AG09309 (cell line): ENCODE measurements around the gene CERCAM.

Experiments
- DNase-seq: peaks from one replicate; pipeline ENCODE4 v3.0.0-alpha.2; 2010; ENCODE audit warnings: low read depth
- H3K4me3 ChIP-seq: 2 replicates; pipeline ENCODE4 v1.5.1; 2011; ENCODE audit warnings: mild to moderate bottlenecking, low read depth, low read length, moderate library complexity; ENCODE audit not compliant: control insufficient read depth
- TF ChIP-seq, protein P1 (sequence below): IDR thresholded peaks from 2 replicates; pipeline ENCODE4 v1.5.1; 2011; ENCODE audit warnings: mild to moderate bottlenecking, low read depth, low read length, inconsistent platforms; ENCODE audit not compliant: insufficient read depth, control insufficient read depth; ENCODE audit errors: missing control alignments

CERCAM gene

DNA sequence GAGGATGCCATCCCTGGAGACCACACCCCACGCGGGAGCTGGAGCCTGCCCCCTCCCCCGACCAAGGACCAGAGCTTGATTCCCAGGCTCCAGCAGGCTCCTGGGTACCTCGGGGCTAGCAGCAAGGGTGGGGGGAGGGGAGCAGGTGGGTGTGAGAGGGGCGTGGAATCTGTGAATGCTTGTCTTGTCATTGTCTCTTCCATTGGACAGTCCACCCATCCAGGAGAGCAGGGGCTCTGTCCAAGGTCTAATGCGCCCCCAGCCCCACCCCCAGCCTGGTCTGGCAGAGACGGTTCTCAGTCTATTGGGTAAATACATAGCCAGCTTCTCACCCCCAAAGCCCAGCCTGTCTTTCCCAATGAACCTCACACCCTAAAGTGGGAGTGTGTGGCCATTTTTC, 26.7 kb upstream of the CERCAM start:
- no peak overlapping the region for H3K4me3 ChIP-seq
- DNase-seq = no peak
- TF ChIP-seq, protein P1, sequence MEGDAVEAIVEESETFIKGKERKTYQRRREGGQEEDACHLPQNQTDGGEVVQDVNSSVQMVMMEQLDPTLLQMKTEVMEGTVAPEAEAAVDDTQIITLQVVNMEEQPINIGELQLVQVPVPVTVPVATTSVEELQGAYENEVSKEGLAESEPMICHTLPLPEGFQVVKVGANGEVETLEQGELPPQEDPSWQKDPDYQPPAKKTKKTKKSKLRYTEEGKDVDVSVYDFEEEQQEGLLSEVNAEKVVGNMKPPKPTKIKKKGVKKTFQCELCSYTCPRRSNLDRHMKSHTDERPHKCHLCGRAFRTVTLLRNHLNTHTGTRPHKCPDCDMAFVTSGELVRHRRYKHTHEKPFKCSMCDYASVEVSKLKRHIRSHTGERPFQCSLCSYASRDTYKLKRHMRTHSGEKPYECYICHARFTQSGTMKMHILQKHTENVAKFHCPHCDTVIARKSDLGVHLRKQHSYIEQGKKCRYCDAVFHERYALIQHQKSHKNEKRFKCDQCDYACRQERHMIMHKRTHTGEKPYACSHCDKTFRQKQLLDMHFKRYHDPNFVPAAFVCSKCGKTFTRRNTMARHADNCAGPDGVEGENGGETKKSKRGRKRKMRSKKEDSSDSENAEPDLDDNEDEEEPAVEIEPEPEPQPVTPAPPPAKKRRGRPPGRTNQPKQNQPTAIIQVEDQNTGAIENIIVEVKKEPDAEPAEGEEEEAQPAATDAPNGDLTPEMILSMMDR = no peak

GRCh38 chr9:128394379-128395168, 26.1 kb upstream of the CERCAM start:
- no peak overlapping the region for H3K4me3 ChIP-seq
- no peak for DNase-seq
- TF ChIP-seq, protein P1 = no peak

DNA sequence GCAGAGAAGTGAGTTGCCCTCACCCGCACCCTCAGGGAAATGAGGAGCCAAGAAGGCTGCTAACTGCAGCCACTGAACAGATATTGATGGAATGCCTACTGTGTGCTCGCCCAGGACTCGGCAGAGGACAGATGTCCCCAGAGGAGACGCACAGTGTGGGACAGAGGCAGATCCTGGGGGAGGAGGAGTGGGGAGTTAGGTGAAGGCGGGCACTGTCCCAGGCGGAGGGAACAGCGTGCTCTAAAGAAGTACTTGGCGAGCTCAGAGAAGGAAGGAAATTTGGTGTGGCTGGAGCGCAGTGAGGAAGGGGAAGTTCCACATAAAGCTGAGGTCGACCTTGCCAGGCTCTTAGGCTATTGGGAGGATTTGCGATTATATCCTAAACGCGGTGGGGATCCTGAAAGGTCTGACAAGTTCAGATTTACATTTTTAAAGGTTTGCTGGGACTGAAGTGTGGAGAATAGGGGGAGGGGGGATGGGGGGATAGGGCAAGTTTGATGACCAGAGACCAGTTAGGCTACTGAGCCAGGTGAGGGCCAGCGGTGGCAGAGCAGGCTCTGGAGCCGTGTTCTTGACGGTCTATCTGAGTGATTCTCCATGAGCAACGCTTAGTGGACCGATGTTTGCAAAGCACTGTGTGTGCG, 23.6 kb upstream of the CERCAM start:
- DNase-seq = no peak
- no peak overlapping the region for H3K4me3 ChIP-seq
- TF ChIP-seq, protein P1 = no peak

GRCh38 chr9:128397831-128398230, 22.8 kb upstream of the CERCAM start:
- no peak for DNase-seq
- no peak overlapping the region for H3K4me3 ChIP-seq
- TF ChIP-seq, protein P1 = no peak

GRCh38 chr9:128399861-128400260, 20.8 kb upstream of the CERCAM start:
- TF ChIP-seq, protein P1 = no peak
- no peak for DNase-seq
- H3K4me3 ChIP-seq = no peak overlapping the region

GRCh38 chr9:128404560-128404959, 16.1 kb upstream of the CERCAM start:
- TF ChIP-seq, protein P1 = no peak
- H3K4me3 ChIP-seq = no peak overlapping the region
- DNase-seq = no peak
